ENCODE data around the gene PCDHGB1. TPM values are rescaled to one million over a fixed set of nuclear protein-coding genes. Genes with fewer than 3 reads are reported as not detected.
"Not testable (repeated sequence)": the region's sequence is repeated elsewhere in the genome, so short reads cannot be mapped to it uniquely, and the experiment has no call there.

Gene PCDHGB1
- 14.0 and 15.3 TPM in 2 replicates for total RNA-seq (2014; rRNA removed; shearing (Covaris generic); ENCODE audit: low replicate concordance)

GRCh38 chr5:141349917-141350619, at the start of gene PCDHGB1:
TSS of gene PCDHGB1 (plus strand) at chr5:141350099. CDS start at chr5:141350261, 162 bp downstream.
- peak; percentile 93 for DNase-seq
- H4K20me1 ChIP-seq (ENCODE audit: insufficient read depth, low read depth, low read length): no peaks in the 10 kb centered on the region
- H2AFZ ChIP-seq (ENCODE audit: low read length): peak within 1 kb of the TSS; percentile 22; the same call in 1 of the 2 replicates
- no peaks in the 10 kb centered on the region for H3K9me2 ChIP-seq (replicated peaks; ENCODE audit: insufficient read depth, low read length)
- H3K79me2 ChIP-seq (ENCODE audit: low read length): peaks cover 28% of the 10 kb centered on the region
- H3K9me3 ChIP-seq (ENCODE audit: low read length): peaks cover 7% of the 10 kb centered on the region
- peaks cover 18% of the 10 kb centered on the region; the same call in 1 of the 2 replicates for H3K36me3 ChIP-seq (ENCODE audit: insufficient read depth, low read length)
- H3K4me2 ChIP-seq (ENCODE audit: low read depth, low read length, poor library complexity, severe bottlenecking): peak within 1 kb of the TSS; percentile 71
- H3K4me3 ChIP-seq (ENCODE audit: low read length): peak within 1 kb of the TSS; percentile 68
- H3K27ac ChIP-seq (ENCODE audit: low read length): peak within 1 kb of the TSS; percentile 47
- no peaks in the 10 kb centered on the region for H3K27me3 ChIP-seq (ENCODE audit: low read length)
- peaks cover 12% of the 10 kb centered on the region for H3K4me1 ChIP-seq (ENCODE audit: low read length)
- H3K9ac ChIP-seq (ENCODE audit: low read length): peak within 1 kb of the TSS; percentile 69

GRCh38 chr5:141303756-141304155, 46.1 kb upstream of the PCDHGB1 start, which contains the start of gene SLC25A2:
TSS of gene SLC25A2 (minus strand) at chr5:141304049. CDS start at chr5:141303865, 184 bp downstream.
- no peaks in the 10 kb centered on the region for H4K20me1 ChIP-seq (ENCODE audit: insufficient read depth, low read depth, low read length)
- H3K4me2 ChIP-seq (ENCODE audit: low read depth, low read length, poor library complexity, severe bottlenecking): no peak within 1 kb of the TSS
- no peak within 1 kb of the TSS for H3K27ac ChIP-seq (ENCODE audit: low read length)
- no peaks in the 10 kb centered on the region for H3K36me3 ChIP-seq (ENCODE audit: insufficient read depth, low read length)
- H3K4me3 ChIP-seq (ENCODE audit: low read length): no peak within 1 kb of the TSS
- no peaks in the 10 kb centered on the region for H3K4me1 ChIP-seq (ENCODE audit: low read length)
- H3K79me2 ChIP-seq (ENCODE audit: low read length): peaks cover 66% of the 10 kb centered on the region
- no peak for DNase-seq
- no peak within 1 kb of the TSS for H3K9ac ChIP-seq (ENCODE audit: low read length)
- peaks cover 41% of the 10 kb centered on the region for H3K9me3 ChIP-seq (ENCODE audit: low read length)
- H3K27me3 ChIP-seq (ENCODE audit: low read length): no peaks in the 10 kb centered on the region
- no peak within 1 kb of the TSS for H2AFZ ChIP-seq (ENCODE audit: low read length)
- H3K9me2 ChIP-seq (replicated peaks; ENCODE audit: insufficient read depth, low read length): no peaks in the 10 kb centered on the region

DNA sequence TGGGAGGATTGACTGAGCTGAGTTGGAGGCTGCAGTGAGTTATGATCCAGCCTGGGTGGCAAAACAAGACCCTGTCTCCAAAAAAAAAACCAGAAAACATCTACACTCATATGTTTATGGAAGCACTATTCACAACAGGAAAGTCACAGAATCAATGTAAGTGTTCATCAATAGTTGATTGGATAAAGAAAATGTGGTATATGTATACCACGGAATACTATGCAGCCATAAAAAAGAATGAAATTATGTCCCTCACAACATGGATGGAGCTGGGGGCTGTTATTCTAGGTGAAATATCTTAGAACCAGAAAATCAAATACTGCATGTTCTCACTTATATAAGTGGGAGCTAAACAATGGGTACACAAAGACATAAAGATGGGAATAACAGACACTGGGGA, 43.3 kb upstream of the PCDHGB1 start:
- Histone ChIP-seq H4K20me1 (ENCODE audit: insufficient read depth, low read depth, low read length) (no peaks in the 10 kb centered on the region), H3K27ac (ENCODE audit: low read length) (no peak overlapping the region), H3K4me3 (ENCODE audit: low read length) (no peak overlapping the region), H3K79me2 (ENCODE audit: low read length) (peaks cover 64% of the 10 kb centered on the region), H3K9me2 (replicated peaks; ENCODE audit: insufficient read depth, low read length) (no peaks in the 10 kb centered on the region), H3K27me3 (ENCODE audit: low read length) (no peaks in the 10 kb centered on the region), H3K4me2 (ENCODE audit: low read depth, low read length, poor library complexity, severe bottlenecking) (no peak overlapping the region), H3K9me3 (ENCODE audit: low read length) (peaks cover 44% of the 10 kb centered on the region), H2AFZ (ENCODE audit: low read length) (no peak overlapping the region), H3K4me1 (ENCODE audit: low read length) (no peaks in the 10 kb centered on the region), H3K36me3 (ENCODE audit: insufficient read depth, low read length) (no peaks in the 10 kb centered on the region), H3K9ac (ENCODE audit: low read length) (no peak overlapping the region)
- DNase-seq: no peak

DNA sequence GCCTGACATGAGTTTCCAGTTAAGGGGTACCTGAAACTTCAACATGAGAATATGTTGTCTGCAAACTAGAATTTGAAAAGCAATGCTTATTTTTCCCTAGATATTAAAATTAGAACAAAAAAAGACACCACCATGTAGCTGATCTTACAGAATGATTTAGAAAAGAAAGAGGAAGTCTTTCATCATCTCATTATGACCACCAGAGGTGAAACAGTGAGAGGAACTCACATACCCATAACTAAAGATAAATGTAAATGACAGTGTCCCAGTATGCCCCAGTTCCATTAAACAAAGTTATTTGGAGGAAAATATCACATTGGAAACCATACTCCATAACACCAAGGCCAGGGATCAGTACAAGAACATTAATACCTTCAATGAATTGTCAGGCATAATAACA, 36.2 kb upstream of the PCDHGB1 start:
- Histone ChIP-seq H3K36me3 (ENCODE audit: insufficient read depth, low read length) (peaks cover 46% of the 10 kb centered on the region), H3K27me3 (ENCODE audit: low read length) (no peaks in the 10 kb centered on the region), H2AFZ (ENCODE audit: low read length) (no peak overlapping the region), H3K4me1 (ENCODE audit: low read length) (no peaks in the 10 kb centered on the region), H3K4me3 (ENCODE audit: low read length) (no peak overlapping the region), H3K79me2 (ENCODE audit: low read length) (peaks cover 76% of the 10 kb centered on the region), H3K4me2 (ENCODE audit: low read depth, low read length, poor library complexity, severe bottlenecking) (no peak overlapping the region), H3K9me3 (ENCODE audit: low read length) (peaks cover 52% of the 10 kb centered on the region), H3K27ac (ENCODE audit: low read length) (no peak overlapping the region), H3K9ac (ENCODE audit: low read length) (no peak overlapping the region), H3K9me2 (replicated peaks; ENCODE audit: insufficient read depth, low read length) (no peaks in the 10 kb centered on the region), H4K20me1 (ENCODE audit: insufficient read depth, low read depth, low read length) (no peaks in the 10 kb centered on the region)
- no peak for DNase-seq

GRCh38 chr5:141316963-141317362, 32.9 kb upstream of the PCDHGB1 start:
- H3K36me3 ChIP-seq (ENCODE audit: insufficient read depth, low read length): peaks cover 61% of the 10 kb centered on the region
- not testable (repeated sequence) for H3K9me2 ChIP-seq (replicated peaks; ENCODE audit: insufficient read depth, low read length); H3K9ac ChIP-seq (ENCODE audit: low read length); H4K20me1 ChIP-seq (ENCODE audit: insufficient read depth, low read depth, low read length); H3K4me3 ChIP-seq (ENCODE audit: low read length); H3K4me2 ChIP-seq (ENCODE audit: low read depth, low read length, poor library complexity, severe bottlenecking); H2AFZ ChIP-seq (ENCODE audit: low read length); H3K27ac ChIP-seq (ENCODE audit: low read length); DNase-seq; H3K27me3 ChIP-seq (ENCODE audit: low read length)
- peaks cover 54% of the 10 kb centered on the region for H3K9me3 ChIP-seq (ENCODE audit: low read length)
- H3K4me1 ChIP-seq (ENCODE audit: low read length): peaks cover 13% of the 10 kb centered on the region
- H3K79me2 ChIP-seq (ENCODE audit: low read length): peaks cover 77% of the 10 kb centered on the region

- Histone ChIP-seq H3K9ac (ENCODE audit: low read length) (no peak overlapping the region), H3K27me3 (ENCODE audit: low read length) (no peaks in the 10 kb centered on the region), H3K9me2 (replicated peaks; ENCODE audit: insufficient read depth, low read length) (no peaks in the 10 kb centered on the region), H3K4me3 (ENCODE audit: low read length) (peak overlapping the region; percentile 90), H3K4me2 (ENCODE audit: low read depth, low read length, poor library complexity, severe bottlenecking) (no peak overlapping the region), H3K36me3 (ENCODE audit: insufficient read depth, low read length) (peaks cover 45% of the 10 kb centered on the region), H3K79me2 (ENCODE audit: low read length) (peaks cover 56% of the 10 kb centered on the region), H3K9me3 (ENCODE audit: low read length) (peaks cover 50% of the 10 kb centered on the region), H4K20me1 (ENCODE audit: insufficient read depth, low read depth, low read length) (no peaks in the 10 kb centered on the region), H2AFZ (ENCODE audit: low read length) (no peak overlapping the region), H3K4me1 (ENCODE audit: low read length) (peaks cover 13% of the 10 kb centered on the region), H3K27ac (ENCODE audit: low read length) (no peak overlapping the region)
- no peak for DNase-seq
Observed at GRCh38 chr5:141319202-141319601, 30.7 kb upstream of the PCDHGB1 start.

- H3K27ac ChIP-seq (ENCODE audit: low read length): no peak overlapping the region
Observed at GRCh38 chr5:141319699-141320098, 30.2 kb upstream of the PCDHGB1 start.

GRCh38 chr5:141320225-141321169, 29.4 kb upstream of the PCDHGB1 start, which contains the start of gene TAF7:
TSS of gene TAF7 (minus strand) at chr5:141320784. CDS start at chr5:141320044, 740 bp downstream.
- H3K9me2 ChIP-seq (replicated peaks; ENCODE audit: insufficient read depth, low read length): no peaks in the 10 kb centered on the region
- H3K27ac ChIP-seq (ENCODE audit: low read length): peak within 1 kb of the TSS; percentile 84
- H3K9me3 ChIP-seq (ENCODE audit: low read length): peaks cover 41% of the 10 kb centered on the region
- H3K79me2 ChIP-seq (ENCODE audit: low read length): peaks cover 45% of the 10 kb centered on the region
- H3K4me2 ChIP-seq (ENCODE audit: low read depth, low read length, poor library complexity, severe bottlenecking): peak within 1 kb of the TSS; percentile 71
- peaks cover 37% of the 10 kb centered on the region for H3K36me3 ChIP-seq (ENCODE audit: insufficient read depth, low read length)
- DNase-seq: peak; percentile 98
- peak within 1 kb of the TSS; percentile 89 for H3K9ac ChIP-seq (ENCODE audit: low read length)
- peaks cover 13% of the 10 kb centered on the region for H3K4me1 ChIP-seq (ENCODE audit: low read length)
- H3K27me3 ChIP-seq (ENCODE audit: low read length): no peaks in the 10 kb centered on the region
- no peaks in the 10 kb centered on the region for H4K20me1 ChIP-seq (ENCODE audit: insufficient read depth, low read depth, low read length)
- peak within 1 kb of the TSS; percentile 90 for H3K4me3 ChIP-seq (ENCODE audit: low read length)
- peak within 1 kb of the TSS; percentile 81 for H2AFZ ChIP-seq (ENCODE audit: low read length)

More at GRCh38 chr5:141319699-141320098, 30.2 kb upstream of the PCDHGB1 start:
- no peak overlapping the region for H3K9ac ChIP-seq (ENCODE audit: low read length)
- peaks cover 44% of the 10 kb centered on the region for H3K36me3 ChIP-seq (ENCODE audit: insufficient read depth, low read length)
- H3K4me3 ChIP-seq (ENCODE audit: low read length): peak overlapping the region; percentile 90
- H3K4me2 ChIP-seq (ENCODE audit: low read depth, low read length, poor library complexity, severe bottlenecking): peak overlapping the region; percentile 71
- no peaks in the 10 kb centered on the region for H4K20me1 ChIP-seq (ENCODE audit: insufficient read depth, low read depth, low read length)
- peaks cover 53% of the 10 kb centered on the region for H3K79me2 ChIP-seq (ENCODE audit: low read length)
- H3K9me2 ChIP-seq (replicated peaks; ENCODE audit: insufficient read depth, low read length): no peaks in the 10 kb centered on the region
- peaks cover 13% of the 10 kb centered on the region for H3K4me1 ChIP-seq (ENCODE audit: low read length)
- H2AFZ ChIP-seq (ENCODE audit: low read length): no peak overlapping the region
- H3K27me3 ChIP-seq (ENCODE audit: low read length): no peaks in the 10 kb centered on the region
- peaks cover 49% of the 10 kb centered on the region for H3K9me3 ChIP-seq (ENCODE audit: low read length)
- no peak for DNase-seq

Data from Karpas-422 (cell line).